Upper lobe of left lung (tissue), 4 donors: ENCODE data around the gene VOPP1.

ENCODE experiments used
- POLR2AphosphoS5 ChIP-seq, 2 donors: sonication (generic); formaldehyde crosslinking; IDR thresholded peaks; one replicate each; pipeline ENCODE4 v1.5.1; 2017; ENCODE audit warnings: antibody characterized with exemption in 2 of 2
- TF ChIP-seq, protein P1 (sequence below), 6 experiments: fragments of 450-650 bp in 4 of 6; fragments of 200-600 bp in 2 of 6; sonication (generic) in 2 of 6; IDR thresholded peaks; one replicate each; pipeline ENCODE4 v1.5.1; 2016 to 2019; ENCODE audit warnings: antibody characterized with exemption in 6 of 6

DNA sequence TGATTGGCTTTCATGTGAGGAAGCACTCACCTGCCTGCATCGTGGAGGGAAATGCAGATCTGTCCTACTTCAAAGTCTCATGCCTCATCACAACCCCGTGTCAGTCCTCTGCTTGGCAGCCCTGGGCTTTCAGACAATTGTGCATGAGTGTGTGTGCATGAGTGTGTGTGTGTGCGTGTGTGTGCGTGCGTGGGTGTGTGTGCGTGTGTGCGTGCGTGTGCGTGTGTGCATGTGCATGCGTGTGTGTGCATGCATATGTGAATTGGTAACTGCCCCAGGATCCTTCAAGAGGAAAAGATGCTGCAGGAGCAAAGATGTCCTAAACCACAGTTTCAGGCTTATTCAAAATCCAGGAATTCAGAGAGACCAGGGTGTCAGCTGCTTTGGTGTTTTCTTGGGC is 135.8 kb downstream of the VOPP1 start:
- TF ChIP-seq, protein P1, sequence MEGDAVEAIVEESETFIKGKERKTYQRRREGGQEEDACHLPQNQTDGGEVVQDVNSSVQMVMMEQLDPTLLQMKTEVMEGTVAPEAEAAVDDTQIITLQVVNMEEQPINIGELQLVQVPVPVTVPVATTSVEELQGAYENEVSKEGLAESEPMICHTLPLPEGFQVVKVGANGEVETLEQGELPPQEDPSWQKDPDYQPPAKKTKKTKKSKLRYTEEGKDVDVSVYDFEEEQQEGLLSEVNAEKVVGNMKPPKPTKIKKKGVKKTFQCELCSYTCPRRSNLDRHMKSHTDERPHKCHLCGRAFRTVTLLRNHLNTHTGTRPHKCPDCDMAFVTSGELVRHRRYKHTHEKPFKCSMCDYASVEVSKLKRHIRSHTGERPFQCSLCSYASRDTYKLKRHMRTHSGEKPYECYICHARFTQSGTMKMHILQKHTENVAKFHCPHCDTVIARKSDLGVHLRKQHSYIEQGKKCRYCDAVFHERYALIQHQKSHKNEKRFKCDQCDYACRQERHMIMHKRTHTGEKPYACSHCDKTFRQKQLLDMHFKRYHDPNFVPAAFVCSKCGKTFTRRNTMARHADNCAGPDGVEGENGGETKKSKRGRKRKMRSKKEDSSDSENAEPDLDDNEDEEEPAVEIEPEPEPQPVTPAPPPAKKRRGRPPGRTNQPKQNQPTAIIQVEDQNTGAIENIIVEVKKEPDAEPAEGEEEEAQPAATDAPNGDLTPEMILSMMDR (IDR thresholded peaks at IDR 0.05) = no peak
- no peak for TF ChIP-seq POLR2AphosphoS5 (IDR thresholded peaks at IDR 0.05)
